Astrocyte (in vitro differentiated cells and primary cell): ENCODE results near the gene GHSR. TPM values are rescaled to one million over a fixed set of nuclear protein-coding genes. Genes with fewer than 3 reads are reported as not detected.

Experiments
- DNase-seq: peaks from one replicate; pipeline ENCODE4 v3.0.0-alpha.2; 2010; ENCODE audit warnings: low read depth
- FAIRE-seq: peaks from 2 replicates; lab custom pipeline; 2011; peaks lifted over from hg19 to GRCh38; lab: Jason Lieb, UNC
- H2AFZ ChIP-seq: 2 replicates; pipeline ENCODE4 v1.6.0; 2012; ENCODE audit warnings: low read depth, low read length, inconsistent platforms
- H3K27ac ChIP-seq: 2 replicates; pipeline ENCODE4 v1.5.1; 2011; ENCODE audit warnings: low read depth, low read length, inconsistent platforms
- H3K27me3 ChIP-seq: 2 replicates; pipeline ENCODE4 v1.6.0; 2011; ENCODE audit warnings: low read length, inconsistent platforms; ENCODE audit not compliant: insufficient read depth
- H3K36me3 ChIP-seq: 2 replicates; pipeline ENCODE4 v1.5.1; 2011; ENCODE audit warnings: low read length, inconsistent platforms; ENCODE audit not compliant: insufficient read depth
- H3K4me1 ChIP-seq: 2 replicates; pipeline ENCODE4 v1.5.1; 2011; ENCODE audit warnings: low read length, inconsistent platforms; ENCODE audit not compliant: insufficient read depth
- H3K4me2 ChIP-seq: 2 replicates; pipeline ENCODE4 v1.6.0; 2012; ENCODE audit warnings: low read length, inconsistent platforms
- H3K4me3 ChIP-seq: 2 replicates; pipeline ENCODE4 v1.5.1; 2011; ENCODE audit warnings: low read depth, mild to moderate bottlenecking, low read length, inconsistent platforms; ENCODE audit not compliant: insufficient read depth
- H3K79me2 ChIP-seq: 2 replicates; pipeline ENCODE4 v1.6.0; 2012; ENCODE audit warnings: mild to moderate bottlenecking, low read length, inconsistent platforms; ENCODE audit not compliant: insufficient read depth
- H3K9ac ChIP-seq: 2 replicates; pipeline ENCODE4 v1.6.0; 2012; ENCODE audit warnings: mild to moderate bottlenecking, low read length, inconsistent platforms
- H3K9me3 ChIP-seq: 2 replicates; pipeline ENCODE4 v1.5.1; 2012; ENCODE audit warnings: low read depth, mild to moderate bottlenecking, low read length, inconsistent platforms; ENCODE audit not compliant: insufficient read depth
- H4K20me1 ChIP-seq: 2 replicates; pipeline ENCODE4 v1.6.0; 2012; ENCODE audit warnings: low read length, inconsistent platforms; ENCODE audit not compliant: insufficient read depth
- H3K27ac Mint-ChIP-seq: one replicate; pipeline ENCODE4 v1.8.0; 2021; ENCODE audit warnings: mild to moderate bottlenecking, mixed read lengths; ENCODE audit not compliant: unreplicated experiment
- H3K27me3 Mint-ChIP-seq: one replicate; pipeline ENCODE4 v1.8.0; 2021; ENCODE audit warnings: low read depth, mixed read lengths; ENCODE audit not compliant: unreplicated experiment
- H3K36me3 Mint-ChIP-seq: one replicate; pipeline ENCODE4 v1.8.0; 2021; ENCODE audit warnings: low read depth, mixed read lengths; ENCODE audit not compliant: unreplicated experiment
- H3K4me1 Mint-ChIP-seq: one replicate; pipeline ENCODE4 v1.8.0; 2021; ENCODE audit warnings: low read depth, mixed read lengths; ENCODE audit not compliant: unreplicated experiment
- H3K4me3 Mint-ChIP-seq: one replicate; pipeline ENCODE4 v1.8.0; 2021; ENCODE audit warnings: mild to moderate bottlenecking, moderate library complexity, mixed read lengths; ENCODE audit not compliant: unreplicated experiment
- H3K9me3 Mint-ChIP-seq: one replicate; pipeline ENCODE4 v1.8.0; 2021; ENCODE audit warnings: mild to moderate bottlenecking, mixed read lengths; ENCODE audit not compliant: unreplicated experiment
- EZH2 ChIP-seq: IDR thresholded peaks from 2 replicates; pipeline ENCODE4 v1.6.1; 2012; ENCODE audit warnings: mild to moderate bottlenecking, low read length, inconsistent platforms; ENCODE audit not compliant: insufficient read depth
- total RNA-seq: library from RNA; stranded (reverse); gene quantifications from 2 replicates; pipeline ENCODE4 v1.2.1, GENCODE V29; 2021
- TF ChIP-seq, protein P1 (sequence below): IDR thresholded peaks from 2 replicates; pipeline ENCODE4 v1.5.1; 2011; ENCODE audit warnings: low read depth, mild to moderate bottlenecking, inconsistent platforms, low read length, moderate library complexity; ENCODE audit not compliant: insufficient read depth

The GHSR gene
- total RNA-seq, 1 donor from 2014 or later = not detected

DNA sequence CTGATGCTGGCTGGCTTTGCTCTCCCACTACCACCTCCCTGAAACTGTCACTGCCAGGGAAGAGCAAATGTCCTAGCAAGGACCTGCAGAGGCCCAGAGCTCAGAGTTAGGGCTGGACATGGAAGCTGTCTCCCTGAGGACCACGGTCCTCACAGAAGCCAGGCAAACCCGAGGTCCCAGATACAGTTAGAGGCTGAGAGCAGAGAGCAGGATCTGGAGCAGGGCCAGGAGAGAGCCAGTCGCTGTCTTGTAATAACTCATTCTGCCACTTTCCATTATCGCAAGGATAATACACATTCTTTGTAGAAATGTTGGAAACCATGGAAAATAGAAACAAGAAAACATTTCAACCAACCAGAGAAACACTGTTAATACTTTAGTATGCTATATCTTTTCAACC, 10.1 kb downstream of the GHSR start:
- Histone ChIP-seq H3K4me3 (no peak overlapping the region), H4K20me1 (no peaks in the 10 kb centered on the region), H3K27me3 (peaks cover 17% of the 10 kb centered on the region), H3K27ac (no peak overlapping the region), H3K9ac (no peak overlapping the region), H2AFZ (no peak overlapping the region), H3K4me1 (no peaks in the 10 kb centered on the region), H3K9me3 (peaks cover 2% of the 10 kb centered on the region), H3K36me3 (no peaks in the 10 kb centered on the region), H3K79me2 (no peaks in the 10 kb centered on the region), H3K4me2 (no peak overlapping the region)
- no peak for DNase-seq
- H3K4me1 Mint-ChIP-seq = no peaks in the 10 kb centered on the region
- H3K4me3 Mint-ChIP-seq = no peak overlapping the region
- H3K27me3 Mint-ChIP-seq = peaks cover 6% of the 10 kb centered on the region
- FAIRE-seq = no peak
- TF ChIP-seq EZH2 = no peak
- TF ChIP-seq, protein P1, sequence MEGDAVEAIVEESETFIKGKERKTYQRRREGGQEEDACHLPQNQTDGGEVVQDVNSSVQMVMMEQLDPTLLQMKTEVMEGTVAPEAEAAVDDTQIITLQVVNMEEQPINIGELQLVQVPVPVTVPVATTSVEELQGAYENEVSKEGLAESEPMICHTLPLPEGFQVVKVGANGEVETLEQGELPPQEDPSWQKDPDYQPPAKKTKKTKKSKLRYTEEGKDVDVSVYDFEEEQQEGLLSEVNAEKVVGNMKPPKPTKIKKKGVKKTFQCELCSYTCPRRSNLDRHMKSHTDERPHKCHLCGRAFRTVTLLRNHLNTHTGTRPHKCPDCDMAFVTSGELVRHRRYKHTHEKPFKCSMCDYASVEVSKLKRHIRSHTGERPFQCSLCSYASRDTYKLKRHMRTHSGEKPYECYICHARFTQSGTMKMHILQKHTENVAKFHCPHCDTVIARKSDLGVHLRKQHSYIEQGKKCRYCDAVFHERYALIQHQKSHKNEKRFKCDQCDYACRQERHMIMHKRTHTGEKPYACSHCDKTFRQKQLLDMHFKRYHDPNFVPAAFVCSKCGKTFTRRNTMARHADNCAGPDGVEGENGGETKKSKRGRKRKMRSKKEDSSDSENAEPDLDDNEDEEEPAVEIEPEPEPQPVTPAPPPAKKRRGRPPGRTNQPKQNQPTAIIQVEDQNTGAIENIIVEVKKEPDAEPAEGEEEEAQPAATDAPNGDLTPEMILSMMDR = no peak
- no peak overlapping the region for H3K27ac Mint-ChIP-seq
- no peaks in the 10 kb centered on the region for H3K36me3 Mint-ChIP-seq
- no peaks in the 10 kb centered on the region for H3K9me3 Mint-ChIP-seq

DNA sequence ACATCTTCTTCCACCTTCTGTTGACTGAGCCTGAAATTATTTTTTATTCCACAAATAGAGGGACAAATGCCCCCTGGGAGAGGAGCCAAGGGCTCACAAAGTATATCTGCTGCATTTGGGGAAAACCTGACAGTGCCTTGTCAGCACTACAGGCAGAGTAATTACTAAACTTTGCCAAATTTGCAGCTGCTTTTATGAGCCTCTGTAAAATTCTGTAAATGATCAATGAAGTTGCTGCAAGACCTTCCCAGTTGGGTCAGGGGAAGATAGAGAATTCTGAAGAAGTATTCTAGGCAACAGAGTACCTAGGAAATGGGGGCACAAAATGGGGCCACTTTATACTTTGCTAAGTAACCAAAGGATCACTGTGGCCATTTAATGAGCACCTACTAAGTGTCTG, 10.5 kb downstream of the GHSR start:
- Mint-ChIP-seq H3K4me1 (no peaks in the 10 kb centered on the region), H3K36me3 (no peaks in the 10 kb centered on the region), H3K4me3 (no peak overlapping the region), H3K27me3 (peaks cover 6% of the 10 kb centered on the region), H3K27ac (no peak overlapping the region), H3K9me3 (peaks cover 2% of the 10 kb centered on the region)
- no peaks in the 10 kb centered on the region for H3K4me1 ChIP-seq
- no peak overlapping the region for H3K4me3 ChIP-seq
- H3K4me2 ChIP-seq = no peak overlapping the region
- TF ChIP-seq, protein P1 = no peak
- TF ChIP-seq EZH2 = no peak
- no peak overlapping the region for H3K9ac ChIP-seq
- H4K20me1 ChIP-seq = no peaks in the 10 kb centered on the region
- peaks cover 17% of the 10 kb centered on the region for H3K27me3 ChIP-seq
- H3K9me3 ChIP-seq = peaks cover 3% of the 10 kb centered on the region
- no peaks in the 10 kb centered on the region for H3K36me3 ChIP-seq
- no peak overlapping the region for H2AFZ ChIP-seq
- H3K27ac ChIP-seq = no peak overlapping the region
- no peaks in the 10 kb centered on the region for H3K79me2 ChIP-seq
- FAIRE-seq (no peak), DNase-seq (no peak)

DNA sequence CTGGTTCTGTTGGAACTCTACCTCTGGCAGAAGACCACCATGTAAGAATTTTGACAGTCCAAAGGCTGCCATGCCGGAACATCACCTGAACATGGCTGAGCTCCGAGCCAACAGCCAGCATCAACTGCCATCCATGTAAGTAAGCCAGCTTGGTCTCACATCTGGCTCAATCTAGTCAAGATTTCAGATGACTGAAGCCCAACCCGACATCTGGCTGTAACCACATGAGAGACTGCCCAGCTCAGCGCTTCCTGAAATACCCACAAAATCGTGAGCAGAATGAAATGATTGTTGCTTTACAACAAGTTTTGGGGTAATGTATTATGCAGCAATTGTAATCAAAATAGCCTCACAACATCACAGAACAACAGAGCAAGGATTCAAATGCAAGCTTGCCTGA, 32.9 kb downstream of the GHSR start:
- Mint-ChIP-seq H3K27ac (no peak overlapping the region), H3K36me3 (no peaks in the 10 kb centered on the region), H3K4me3 (no peak overlapping the region), H3K4me1 (no peaks in the 10 kb centered on the region), H3K27me3 (no peaks in the 10 kb centered on the region), H3K9me3 (peaks cover 4% of the 10 kb centered on the region)
- Histone ChIP-seq H2AFZ (no peak overlapping the region), H3K4me1 (no peaks in the 10 kb centered on the region), H4K20me1 (no peaks in the 10 kb centered on the region), H3K79me2 (no peaks in the 10 kb centered on the region), H3K36me3 (no peaks in the 10 kb centered on the region), H3K27me3 (no peaks in the 10 kb centered on the region), H3K9ac (no peak overlapping the region), H3K27ac (no peak overlapping the region), H3K4me2 (no peak overlapping the region), H3K4me3 (no peak overlapping the region), H3K9me3 (no peaks in the 10 kb centered on the region)
- FAIRE-seq (no peak), DNase-seq (no peak)
- no peak for TF ChIP-seq EZH2
- TF ChIP-seq, protein P1 = no peak
